Measurements from ENCODE around the gene LYPD4. TPM values are rescaled to one million over a fixed set of nuclear protein-coding genes. Genes with fewer than 3 reads are reported as not detected.

Gene LYPD4
- not detected for total RNA-seq
- not detected for polyA plus RNA-seq

GRCh38 chr19:41844601-41845000 is at the start of gene LYPD4:
Gene LYPD4 (minus strand): TSS chr19:41844683. CDS start chr19:41839285, 5,398 bp downstream.
- ATAC-seq (no peak), FAIRE-seq (no peak), DNase-seq (no peak)
- Histone ChIP-seq H3K27me3 (no peaks in the 10 kb centered on the region), H3K4me1 (no peaks in the 10 kb centered on the region), H3K9me3 (no peaks in the 10 kb centered on the region), H3K36me3 (no peaks in the 10 kb centered on the region), H3K27ac (no peak within 1 kb of the TSS), H3K4me3 (no peak within 1 kb of the TSS)
- TF ChIP-seq, protein P1, sequence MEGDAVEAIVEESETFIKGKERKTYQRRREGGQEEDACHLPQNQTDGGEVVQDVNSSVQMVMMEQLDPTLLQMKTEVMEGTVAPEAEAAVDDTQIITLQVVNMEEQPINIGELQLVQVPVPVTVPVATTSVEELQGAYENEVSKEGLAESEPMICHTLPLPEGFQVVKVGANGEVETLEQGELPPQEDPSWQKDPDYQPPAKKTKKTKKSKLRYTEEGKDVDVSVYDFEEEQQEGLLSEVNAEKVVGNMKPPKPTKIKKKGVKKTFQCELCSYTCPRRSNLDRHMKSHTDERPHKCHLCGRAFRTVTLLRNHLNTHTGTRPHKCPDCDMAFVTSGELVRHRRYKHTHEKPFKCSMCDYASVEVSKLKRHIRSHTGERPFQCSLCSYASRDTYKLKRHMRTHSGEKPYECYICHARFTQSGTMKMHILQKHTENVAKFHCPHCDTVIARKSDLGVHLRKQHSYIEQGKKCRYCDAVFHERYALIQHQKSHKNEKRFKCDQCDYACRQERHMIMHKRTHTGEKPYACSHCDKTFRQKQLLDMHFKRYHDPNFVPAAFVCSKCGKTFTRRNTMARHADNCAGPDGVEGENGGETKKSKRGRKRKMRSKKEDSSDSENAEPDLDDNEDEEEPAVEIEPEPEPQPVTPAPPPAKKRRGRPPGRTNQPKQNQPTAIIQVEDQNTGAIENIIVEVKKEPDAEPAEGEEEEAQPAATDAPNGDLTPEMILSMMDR (IDR thresholded peaks at IDR 0.05): no peak
- intact Hi-C loops (cut with DNase I): no loop called here
- WGBS, 2 donors: 72 to 76% methylated on average over 30 of the region's 30 CpGs

- no peak for ATAC-seq
- intact Hi-C loops (cut with DNase I): no loop called here
- FAIRE-seq: no peak
Observed at GRCh38 chr19:41893899-41894298, 49.4 kb upstream of the LYPD4 start.

DNA sequence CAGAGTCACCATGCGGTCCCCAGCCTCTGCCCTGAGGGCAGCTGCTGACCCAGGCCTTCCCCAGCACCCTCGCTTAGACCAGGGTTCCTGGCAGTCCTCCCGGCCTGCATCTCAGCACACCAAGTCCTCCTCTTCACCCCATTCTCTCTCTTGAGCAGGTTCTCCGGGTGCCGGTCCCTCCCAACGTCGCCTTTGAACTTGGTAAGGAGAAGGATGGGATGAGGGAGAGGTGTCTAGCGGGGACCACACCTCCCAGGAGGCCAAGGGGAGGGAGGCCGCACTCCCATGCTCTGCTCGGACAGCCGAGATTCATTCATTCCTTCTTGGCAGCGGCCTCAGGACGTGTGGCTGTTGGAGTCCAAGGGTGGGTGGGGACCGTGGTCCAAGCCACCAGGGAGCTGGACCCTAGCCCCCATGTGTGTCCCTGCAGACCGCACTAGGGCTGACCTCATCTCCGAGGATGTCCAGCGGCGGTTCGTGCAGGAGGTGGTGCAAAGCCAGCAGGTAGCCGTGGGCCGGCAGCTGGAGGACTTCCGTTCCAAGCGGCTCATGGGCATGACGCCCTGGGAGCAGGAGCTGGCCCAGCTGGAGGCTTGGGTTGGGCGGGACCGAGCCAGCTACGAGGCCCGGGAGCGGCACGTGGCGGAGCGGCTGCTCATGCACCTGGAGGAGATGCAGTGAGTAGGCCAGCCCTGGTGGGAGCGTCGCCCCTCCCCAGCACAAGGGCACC is 47.9 kb upstream of the LYPD4 start:
- DNase-seq (no peak), ATAC-seq (no peak), FAIRE-seq (no peak)
- Histone ChIP-seq H3K4me3 (no peak overlapping the region), H3K9me3 (no peaks in the 10 kb centered on the region), H3K36me3 (peaks cover 0 to 29% (median 14%) of the 10 kb centered on the region in 3 donors), H3K4me1 (no peaks in the 10 kb centered on the region), H3K27me3 (no peaks in the 10 kb centered on the region), H3K27ac (no peak overlapping the region)
- TF ChIP-seq, protein P1 (IDR thresholded peaks at IDR 0.05): no peak
- intact Hi-C loops (cut with DNase I): no loop called here
- WGBS, 2 donors: 91 to 94% methylated on average over 34 of the region's 34 CpGs

More at GRCh38 chr19:41893899-41894298, 49.4 kb upstream of the LYPD4 start:
- Histone ChIP-seq H3K27ac (no peak overlapping the region), H3K27me3 (no peaks in the 10 kb centered on the region), H3K4me3 (no peak overlapping the region), H3K9me3 (no peaks in the 10 kb centered on the region), H3K4me1 (no peaks in the 10 kb centered on the region), H3K36me3 (peaks cover 0 to 38% (median 23%) of the 10 kb centered on the region in 3 donors)
- TF ChIP-seq, protein P1 (IDR thresholded peaks at IDR 0.05): no peak
- DNase-seq: no peak
- 85 to 92% methylated on average over 6 of the region's 6 CpGs for WGBS, 2 donors

GRCh38 chr19:41890936-41891335 is 46.5 kb upstream of the LYPD4 start:
- intact Hi-C loops (cut with DNase I): no loop called here
- no peaks in the 10 kb centered on the region for H3K9me3 ChIP-seq
- DNase-seq (no peak), FAIRE-seq (no peak), ATAC-seq (no peak)
- H3K4me3 ChIP-seq: no peak overlapping the region
- peaks cover 8 to 10% (median 8%) of the 10 kb centered on the region in 3 donors for H3K4me1 ChIP-seq
- no peak overlapping the region for H3K27ac ChIP-seq
- WGBS, 2 donors: 96 to 98% methylated on average over 4 of the region's 4 CpGs
- no peaks in the 10 kb centered on the region for H3K27me3 ChIP-seq
- TF ChIP-seq, protein P1 (IDR thresholded peaks at IDR 0.05): no peak
- H3K36me3 ChIP-seq: peaks cover 0 to 29% (median 12%) of the 10 kb centered on the region in 3 donors

DNA sequence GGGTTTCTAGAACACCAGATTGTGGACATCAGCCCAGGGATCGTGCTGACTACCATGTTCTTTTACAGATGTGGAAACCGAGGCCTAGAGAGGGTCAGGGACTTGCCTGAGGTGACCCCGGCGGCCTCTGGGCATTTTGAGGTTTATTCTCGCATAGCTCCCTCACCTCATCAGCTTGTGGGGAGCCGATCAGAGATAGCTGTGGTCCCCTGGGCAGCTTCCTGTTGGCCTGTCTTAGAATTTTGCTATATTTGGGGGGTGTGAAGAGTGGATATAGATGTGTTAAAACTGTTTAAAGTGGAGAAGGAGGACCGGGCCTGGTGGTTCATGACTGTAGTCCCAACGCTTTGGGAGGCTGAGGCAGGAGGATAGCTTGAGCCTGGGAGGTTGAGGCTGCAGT is 45.4 kb upstream of the LYPD4 start:
- ATAC-seq (no peak), FAIRE-seq (no peak), DNase-seq (no peak)
- H3K9me3 ChIP-seq: no peaks in the 10 kb centered on the region
- H3K4me3 ChIP-seq: no peak overlapping the region
- H3K27ac ChIP-seq: no peak overlapping the region
- peaks cover 0 to 21% (median 4%) of the 10 kb centered on the region in 3 donors for H3K36me3 ChIP-seq
- TF ChIP-seq, protein P1 (IDR thresholded peaks at IDR 0.05): no peak
- no peaks in the 10 kb centered on the region for H3K27me3 ChIP-seq
- intact Hi-C loops (cut with DNase I): no loop called here
- peaks cover 10 to 18% (median 13%) of the 10 kb centered on the region in 3 donors for H3K4me1 ChIP-seq
- 92 to 94% methylated on average over 8 of the region's 8 CpGs for WGBS, 2 donors
